CD4-positive, alpha-beta memory T cell (primary cell): ENCODE measurements around the gene TUBB2A. TPM values are rescaled to one million over a fixed set of nuclear protein-coding genes. Genes with fewer than 3 reads are reported as not detected.

Experiments
- CTCF ChIA-PET: fragments of 350-600 bp; sonication (Branson Sonifier 250); formaldehyde crosslinking; loops from one replicate; lab custom pipeline; 2021; ENCODE audit warnings: inconsistent platforms; ENCODE audit not compliant: partially characterized antibody; lab: Charles Lee
- POLR2A ChIA-PET: fragments of 350-600 bp; sonication (Branson Sonifier 250); formaldehyde crosslinking; loops from one replicate; lab custom pipeline; 2021; ENCODE audit not compliant: partially characterized antibody; lab: Charles Lee
- DNase-seq, 5 donors: peaks; one replicate each; pipeline versions ENCODE4 v3.0.0 to v3.0.0-alpha.2; 2020 to 2022; ENCODE audit warnings: mixed read lengths in 1 of 5
- H3K27ac ChIP-seq: one replicate; pipeline ENCODE4 v1.7.0; 2013; ENCODE audit warnings: low read depth, low read length
- H3K27me3 ChIP-seq: 2 replicates; pipeline ENCODE4 v1.7.0; 2013; ENCODE audit warnings: mild to moderate bottlenecking, low read length, moderate library complexity; ENCODE audit not compliant: insufficient read depth
- H3K36me3 ChIP-seq: 2 replicates; pipeline ENCODE4 v1.7.0; 2013; ENCODE audit warnings: mild to moderate bottlenecking, low read length, moderate library complexity; ENCODE audit not compliant: insufficient read depth
- H3K4me1 ChIP-seq: 2 replicates; pipeline ENCODE4 v1.7.0; 2013; ENCODE audit warnings: mild to moderate bottlenecking, low read length, moderate library complexity; ENCODE audit not compliant: insufficient read depth
- H3K4me3 ChIP-seq, 2 donors: one replicate each; pipeline ENCODE4 v1.7.0; 2013; ENCODE audit warnings: low read length in 2 of 2, mild to moderate bottlenecking in 1 of 2
- H3K9me3 ChIP-seq, 2 donors: one replicate each; pipeline ENCODE4 v1.7.0; 2013; ENCODE audit warnings: low read length in 2 of 2, control low read depth in 1 of 2; ENCODE audit not compliant: control insufficient read depth in 1 of 2
- H3K27ac Mint-ChIP-seq, 7 donors: one replicate each; pipeline ENCODE4 v1.8.0; 2020 to 2021; ENCODE audit warnings: mixed read lengths in 7 of 7, mild to moderate bottlenecking in 6 of 7, inconsistent platforms in 3 of 7, moderate library complexity in 3 of 7
- H3K27me3 Mint-ChIP-seq, 2 donors: one replicate each; pipeline ENCODE4 v1.8.0; 2020 to 2021; ENCODE audit warnings: mixed read lengths in 2 of 2
- H3K36me3 Mint-ChIP-seq, 2 donors: one replicate each; pipeline ENCODE4 v1.8.0; 2020 to 2021; ENCODE audit warnings: mixed read lengths in 2 of 2, inconsistent platforms in 1 of 2, mild to moderate bottlenecking in 1 of 2
- H3K4me1 Mint-ChIP-seq, 4 donors: one replicate each; pipeline ENCODE4 v1.8.0; 2020 to 2021; ENCODE audit warnings: mixed read lengths in 4 of 4, mild to moderate bottlenecking in 1 of 4
- H3K4me3 Mint-ChIP-seq, 8 donors: one replicate each; pipeline ENCODE4 v1.8.0; 2020 to 2021; ENCODE audit warnings: mixed read lengths in 8 of 8, mild to moderate bottlenecking in 7 of 8, moderate library complexity in 6 of 8, inconsistent platforms in 3 of 8
- H3K9me3 Mint-ChIP-seq, 8 donors: one replicate each; pipeline ENCODE4 v1.8.0; 2020 to 2021; ENCODE audit warnings: mixed read lengths in 8 of 8, mild to moderate bottlenecking in 5 of 8, inconsistent platforms in 3 of 8, moderate library complexity in 1 of 8
- intact Hi-C: fragments of 100-400 bp; cut with micrococcal nuclease; formaldehyde crosslinking; loops from one replicate; pipeline ENCODE4 v1.15.1; 2023
- polyA plus RNA-seq, 2 donors: library from polyadenylated mRNA; unstranded; fragments of 300-500 nt; fragmentation: Illumina TruSeq; gene quantifications; one replicate each; pipeline ENCODE4 v1.2.3, GENCODE V29; 2021
- total RNA-seq, 2 experiments: library from RNA; stranded (reverse); gene quantifications; one replicate each; pipeline ENCODE4 v1.2.3, GENCODE V29; 2021

The TUBB2A gene
- total and polyA plus RNA-seq, 4 experiments from 2014 or later, result 5.2 to 8.4 (median 6.3) TPM

DNA sequence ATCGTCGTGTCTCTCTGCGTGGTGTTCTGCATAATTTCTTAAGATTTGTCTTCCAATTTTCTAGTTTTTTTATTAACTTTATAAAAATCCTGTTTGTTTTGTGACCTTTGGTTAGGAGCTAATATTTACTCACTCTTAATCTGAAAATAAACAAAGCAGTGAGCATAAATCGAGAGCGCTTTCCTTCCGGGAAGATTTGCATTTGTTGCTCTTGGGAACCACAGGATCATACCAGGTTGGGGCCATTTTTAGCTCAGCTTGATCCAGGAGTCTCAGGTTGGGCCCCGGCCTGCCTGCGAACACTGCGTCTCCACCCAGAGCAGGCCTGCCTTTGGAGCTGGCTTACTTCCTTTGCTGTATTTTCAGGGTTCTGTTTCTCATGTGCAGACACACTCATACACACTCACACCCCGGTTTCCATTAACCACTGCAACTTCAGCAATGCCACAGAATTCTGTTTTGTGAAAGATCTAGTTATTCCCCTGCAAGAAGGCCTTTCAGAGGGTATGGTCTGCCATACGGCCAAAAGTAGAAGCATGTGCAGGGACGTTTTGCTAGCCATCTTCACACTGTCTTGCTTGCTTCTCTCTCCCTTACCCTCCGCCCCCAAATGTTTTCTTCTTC, 21.6 kb downstream of the TUBB2A start:
- Mint-ChIP-seq H3K4me3 (no peak overlapping the region), H3K27ac (peak overlapping the region in 1 of 7 donors; percentile 56), H3K36me3 (peaks cover 41 to 62% of the 10 kb centered on the region in 2 donors), H3K9me3 (no peaks in the 10 kb centered on the region), H3K27me3 (no peaks in the 10 kb centered on the region), H3K4me1 (no peaks in the 10 kb centered on the region)
- DNase-seq, result no peak
- intact Hi-C loops, result no loop called here
- no peaks in the 10 kb centered on the region for H3K27me3 ChIP-seq
- H3K4me3 ChIP-seq, result no peak overlapping the region
- H3K4me1 ChIP-seq, result no peaks in the 10 kb centered on the region
- no peaks in the 10 kb centered on the region for H3K9me3 ChIP-seq
- H3K27ac ChIP-seq, result no peak overlapping the region
- CTCF ChIA-PET, result interaction anchor here (1.4 kb wide), 1 partner anchor 10 kb away, joined by 3 read pairs; no protein-coding TSS in a partner anchor
- POLR2A ChIA-PET, result no interaction called here
- peaks cover 4% of the 10 kb centered on the region for H3K36me3 ChIP-seq

DNA sequence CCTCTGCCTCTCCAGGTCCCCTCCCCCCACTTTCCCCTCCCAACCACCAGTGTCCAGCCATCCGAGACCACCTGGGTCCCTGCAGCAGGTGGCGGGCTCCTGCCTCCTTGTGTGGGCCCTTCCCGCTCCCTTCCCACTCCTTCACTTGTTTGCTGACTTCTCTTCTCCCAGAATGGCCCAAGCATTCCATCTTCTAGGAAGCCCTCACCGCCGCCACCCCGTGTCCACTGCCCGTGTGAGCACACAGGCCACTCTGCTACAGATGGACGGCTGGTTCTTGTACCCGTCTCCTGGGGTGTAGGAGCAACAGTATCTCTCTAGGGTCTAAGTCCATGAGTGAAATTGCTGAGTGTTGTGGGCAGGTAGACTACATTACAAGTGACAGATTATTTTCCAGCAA, 23.8 kb downstream of the TUBB2A start:
- H3K9me3 Mint-ChIP-seq, result no peaks in the 10 kb centered on the region
- ChIA-PET POLR2A (no interaction called here), CTCF (no interaction called here)
- Histone ChIP-seq H3K4me3 (no peak overlapping the region), H3K9me3 (no peaks in the 10 kb centered on the region), H3K36me3 (peaks cover 4% of the 10 kb centered on the region), H3K27ac (no peak overlapping the region), H3K27me3 (no peaks in the 10 kb centered on the region), H3K4me1 (no peaks in the 10 kb centered on the region)
- H3K4me1 Mint-ChIP-seq, result no peaks in the 10 kb centered on the region
- intact Hi-C loops, result no loop called here
- H3K4me3 Mint-ChIP-seq, result no peak overlapping the region
- no peak overlapping the region for H3K27ac Mint-ChIP-seq
- peaks cover 42 to 56% of the 10 kb centered on the region in 2 donors for H3K36me3 Mint-ChIP-seq
- H3K27me3 Mint-ChIP-seq, result no peaks in the 10 kb centered on the region
- no peak for DNase-seq

DNA sequence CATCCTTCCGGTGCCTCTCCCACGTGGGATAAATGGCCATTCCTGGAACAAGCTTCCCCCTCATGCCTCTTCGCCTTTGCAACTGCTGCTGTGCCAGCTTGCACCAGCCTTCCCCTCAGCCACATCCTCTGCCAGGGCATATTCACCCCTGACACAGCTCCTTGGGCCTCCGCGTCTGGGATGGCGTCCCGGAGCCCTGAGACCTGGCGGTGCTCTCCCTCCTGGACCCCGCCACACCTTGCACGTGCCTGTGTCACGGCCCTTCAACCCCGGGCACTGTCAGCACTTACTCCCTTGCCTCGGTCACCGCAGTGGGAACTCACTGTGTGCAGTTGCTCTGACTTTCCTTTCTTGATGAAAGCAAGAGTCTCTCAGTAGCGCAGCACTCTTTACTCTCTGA, 25.6 kb downstream of the TUBB2A start:
- CTCF ChIA-PET, result interaction anchor here (7.4 kb wide), 1 partner anchor 121 kb away, joined by 83 read pairs; no protein-coding TSS in a partner anchor
- no peaks in the 10 kb centered on the region for H3K27me3 Mint-ChIP-seq

DNA sequence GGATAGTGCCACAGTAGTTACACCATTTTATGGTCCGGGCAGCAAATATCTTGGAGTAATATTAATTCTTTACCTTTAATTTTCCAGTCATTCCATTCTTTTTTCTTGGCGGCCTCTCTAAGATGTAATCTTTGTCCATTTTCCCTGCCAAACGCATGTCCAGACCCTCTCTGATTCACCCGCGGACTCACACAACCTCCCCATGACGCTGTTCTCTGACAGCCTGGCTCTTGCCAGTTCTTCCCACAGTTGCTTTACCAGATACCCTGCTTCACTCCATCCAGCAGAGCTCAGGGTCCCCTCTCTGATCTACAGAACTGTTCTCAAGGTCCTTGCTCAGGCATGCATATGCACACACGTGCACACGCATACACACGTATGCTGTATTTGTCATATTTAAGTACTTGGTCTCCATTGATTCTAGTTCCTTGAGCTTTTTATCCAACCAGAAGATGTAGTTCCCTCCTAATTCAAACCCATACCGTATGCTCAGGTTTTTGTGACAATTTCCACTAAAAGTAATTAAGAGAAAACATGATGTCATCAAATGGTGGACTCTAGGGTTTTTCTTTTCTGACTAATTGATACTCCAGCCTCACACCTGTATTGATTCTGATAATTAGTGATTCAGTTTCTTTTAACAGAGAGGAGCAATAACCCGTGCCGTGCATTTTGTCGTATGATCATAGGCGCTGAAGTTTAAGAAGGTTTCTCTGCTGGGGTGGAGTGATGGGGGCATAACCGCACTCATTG, 28.8 kb downstream of the TUBB2A start:
- ChIA-PET POLR2A (no interaction called here), CTCF (interaction anchor here (1.2 to 7.4 kb wide), 2 partner anchors 11 to 124 kb away, joined by 3 to 83 read pairs; no protein-coding TSS in a partner anchor)
- H3K36me3 ChIP-seq, result no peaks in the 10 kb centered on the region
- no peaks in the 10 kb centered on the region for H3K27me3 Mint-ChIP-seq
- intact Hi-C loops, result no loop called here
- no peak overlapping the region for H3K4me3 ChIP-seq
- no peak for DNase-seq
- H3K4me1 Mint-ChIP-seq, result peaks cover 0 to 4% (median 0%) of the 10 kb centered on the region in 4 donors
- H3K27me3 ChIP-seq, result no peaks in the 10 kb centered on the region
- H3K27ac Mint-ChIP-seq, result no peak overlapping the region
- H3K4me1 ChIP-seq, result no peaks in the 10 kb centered on the region
- no peaks in the 10 kb centered on the region for H3K9me3 Mint-ChIP-seq
- no peak overlapping the region for H3K4me3 Mint-ChIP-seq
- no peaks in the 10 kb centered on the region for H3K9me3 ChIP-seq
- peaks cover 25 to 26% of the 10 kb centered on the region in 2 donors for H3K36me3 Mint-ChIP-seq
- H3K27ac ChIP-seq, result no peak overlapping the region

More for the DNA sequence above, 25.6 kb downstream of the TUBB2A start:
- Mint-ChIP-seq H3K27ac (peak overlapping the region in 1 of 7 donors; percentile 48), H3K9me3 (no peaks in the 10 kb centered on the region), H3K4me3 (no peak overlapping the region), H3K36me3 (peaks cover 35 to 41% of the 10 kb centered on the region in 2 donors), H3K4me1 (no peaks in the 10 kb centered on the region)
- H3K27ac ChIP-seq, result no peak overlapping the region
- POLR2A ChIA-PET, result no interaction called here
- intact Hi-C loops, result no loop called here
- no peak overlapping the region for H3K4me3 ChIP-seq
- H3K36me3 ChIP-seq, result no peaks in the 10 kb centered on the region
- no peaks in the 10 kb centered on the region for H3K4me1 ChIP-seq
- no peaks in the 10 kb centered on the region for H3K27me3 ChIP-seq
- no peaks in the 10 kb centered on the region for H3K9me3 ChIP-seq
- DNase-seq, result no peak

DNA sequence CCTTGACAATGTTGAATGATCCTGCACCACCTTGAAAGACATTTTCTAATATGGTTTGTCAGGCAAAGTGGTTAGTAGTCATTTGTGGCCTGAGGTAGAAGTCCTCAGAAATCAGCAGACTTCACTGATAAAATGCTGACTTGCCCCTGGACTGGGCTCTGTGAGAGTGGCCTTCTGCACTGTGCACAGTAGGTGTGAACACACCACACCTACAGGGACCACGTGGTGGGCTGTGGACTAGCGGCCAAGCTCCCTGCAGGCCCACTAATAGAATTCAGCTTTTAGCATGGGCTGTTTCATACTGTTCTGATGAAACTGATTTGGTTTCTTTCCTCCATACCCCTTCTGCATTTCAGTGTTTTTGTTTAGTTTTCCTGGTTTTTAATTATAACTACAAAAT, 31.5 kb downstream of the TUBB2A start:
- Histone ChIP-seq H3K9me3 (no peaks in the 10 kb centered on the region), H3K4me1 (no peaks in the 10 kb centered on the region), H3K36me3 (no peaks in the 10 kb centered on the region), H3K27me3 (no peaks in the 10 kb centered on the region), H3K4me3 (no peak overlapping the region), H3K27ac (no peak overlapping the region)
- intact Hi-C loops, result loop anchor here (1.0 to 2.0 kb wide), 4 partner anchors 31 to 606 kb away; partner anchors contain the start of gene TUBB2A
- DNase-seq, result no peak
- ChIA-PET CTCF (interaction anchor here (0.7 to 7.4 kb wide), 16 partner anchors 9 to 895 kb away, joined by 3 to 83 read pairs (median 4); partner anchors contain the start of gene TUBB2A), POLR2A (no interaction called here)
- Mint-ChIP-seq H3K4me3 (no peak overlapping the region), H3K36me3 (peaks cover 12 to 15% of the 10 kb centered on the region in 2 donors), H3K27me3 (no peaks in the 10 kb centered on the region), H3K9me3 (no peaks in the 10 kb centered on the region), H3K27ac (no peak overlapping the region), H3K4me1 (peaks cover 0 to 4% (median 0%) of the 10 kb centered on the region in 4 donors)

DNA sequence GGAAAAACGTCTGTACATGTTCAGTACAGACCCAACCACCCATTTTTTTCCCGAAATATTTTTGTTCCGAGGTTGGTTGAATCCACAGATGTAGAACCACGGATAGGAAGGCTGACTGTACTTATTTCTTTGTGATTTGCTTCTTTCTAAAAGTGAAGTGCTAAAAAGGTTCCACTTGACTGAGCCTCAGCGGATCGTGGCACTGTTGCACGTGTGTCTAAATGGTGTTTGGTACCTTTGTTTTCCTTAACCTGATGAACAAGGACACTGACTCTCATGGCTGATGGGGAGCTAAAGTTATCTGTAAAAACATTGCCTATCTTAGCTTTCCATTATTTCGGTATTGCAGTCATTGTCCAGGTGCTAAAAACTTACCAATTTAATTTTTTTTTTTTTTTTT, 32.7 kb downstream of the TUBB2A start:
- H3K4me1 Mint-ChIP-seq, result peaks cover 0 to 4% (median 0%) of the 10 kb centered on the region in 4 donors
- no peak overlapping the region for H3K4me3 ChIP-seq
- H3K27me3 Mint-ChIP-seq, result no peaks in the 10 kb centered on the region
- no peak for DNase-seq
- ChIA-PET POLR2A (no interaction called here), CTCF (interaction anchor here (1.0 to 1.2 kb wide), 8 partner anchors 14 to 853 kb away, joined by 3 to 10 read pairs (median 3); no protein-coding TSS in a partner anchor)
- no peak overlapping the region for H3K27ac ChIP-seq
- H3K27ac Mint-ChIP-seq, result no peak overlapping the region
- intact Hi-C loops, result no loop called here
- no peak overlapping the region for H3K4me3 Mint-ChIP-seq
- H3K9me3 ChIP-seq, result no peaks in the 10 kb centered on the region
- no peaks in the 10 kb centered on the region for H3K27me3 ChIP-seq
- no peaks in the 10 kb centered on the region for H3K9me3 Mint-ChIP-seq
- no peaks in the 10 kb centered on the region for H3K36me3 ChIP-seq
- H3K4me1 ChIP-seq, result no peaks in the 10 kb centered on the region
- H3K36me3 Mint-ChIP-seq, result peaks cover 7 to 9% of the 10 kb centered on the region in 2 donors

DNA sequence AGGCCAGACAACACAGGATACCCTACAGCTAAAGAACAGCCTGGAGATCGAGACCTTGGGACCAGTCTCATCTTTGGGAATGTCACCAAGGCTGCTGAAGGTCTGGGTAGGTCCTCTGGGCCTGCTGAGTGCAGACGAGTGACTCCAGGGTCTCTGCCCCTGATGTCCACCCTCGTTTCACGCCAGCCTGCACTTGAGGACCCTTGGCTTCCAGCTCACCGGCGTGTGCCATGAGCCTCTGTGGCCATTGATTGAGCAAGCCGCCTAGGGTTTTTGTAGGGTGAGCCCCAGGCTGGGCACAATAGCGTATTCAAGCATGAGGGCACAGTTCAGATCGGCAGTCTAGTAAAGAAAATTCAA, 34.5 kb downstream of the TUBB2A start:
- POLR2A ChIA-PET, result no interaction called here

More for the DNA sequence above, 34.5 kb downstream of the TUBB2A start:
- Histone ChIP-seq H3K9me3 (no peaks in the 10 kb centered on the region), H3K27me3 (no peaks in the 10 kb centered on the region), H3K27ac (no peak overlapping the region), H3K36me3 (no peaks in the 10 kb centered on the region), H3K4me1 (peaks cover 11% of the 10 kb centered on the region), H3K4me3 (no peak overlapping the region)
- Mint-ChIP-seq H3K4me3 (no peak overlapping the region), H3K27me3 (no peaks in the 10 kb centered on the region), H3K36me3 (peaks cover 0 to 3% of the 10 kb centered on the region in 2 donors), H3K4me1 (peaks cover 7 to 18% (median 9%) of the 10 kb centered on the region in 4 donors), H3K9me3 (no peaks in the 10 kb centered on the region), H3K27ac (no peak overlapping the region)
- intact Hi-C loops, result no loop called here
- DNase-seq, result no peak
- CTCF ChIA-PET, result interaction anchor here (0.6 to 4.8 kb wide), 2 partner anchors 128 to 137 kb away, joined by 3 to 26 read pairs; no protein-coding TSS in a partner anchor
